HEK293 (cell line): ENCODE measurements around the gene DIP2C.

Source experiments
- CTCF ChIA-PET: fragments of 350-600 bp; formaldehyde crosslinking; extraction: SDS; loops from one replicate; lab custom pipeline; 2021; ENCODE audit warnings: antibody characterized with exemption; lab: Yijun Ruan, JAX
- POLR2A ChIA-PET: fragments of 300-600 bp; formaldehyde crosslinking; extraction: SDS; loops from one replicate; lab custom pipeline; 2020; ENCODE audit warnings: antibody characterized with exemption, inconsistent platforms; lab: Yijun Ruan, JAX
- H3K27ac ChIP-seq: fragments of 200-500 bp; sonication (Bioruptor generic); 2 replicates; pipeline ENCODE4 v1.5.1; 2014; ENCODE audit warnings: low read depth, low read length, control low read depth, inconsistent platforms; ENCODE audit errors: extremely low read depth
- H3K36me3 ChIP-seq, 2 experiments: fragments of 200-500 bp in 1 of 2; sonication (Bioruptor generic) in 1 of 2; 1 replicate in 1 of 2; 2 replicates in 1 of 2; pipeline ENCODE4 v1.5.1; 2014 to 2017; ENCODE audit warnings: inconsistent platforms in 2 of 2, low read length in 2 of 2; ENCODE audit not compliant: control insufficient read depth in 2 of 2, insufficient read depth in 1 of 2
- H3K4me1 ChIP-seq: fragments of 200-500 bp; sonication (Bioruptor generic); 2 replicates; pipeline ENCODE4 v1.5.1; 2014; ENCODE audit warnings: mild to moderate bottlenecking, low read length, inconsistent platforms; ENCODE audit not compliant: control insufficient read depth, insufficient read depth
- H3K4me3 ChIP-seq: 2 replicates; pipeline ENCODE4 v1.5.1; 2011; ENCODE audit warnings: low read depth, mild to moderate bottlenecking, control low read depth, low read length, moderate library complexity
- H3K9me3 ChIP-seq: fragments of 200-500 bp; sonication (Bioruptor generic); 2 replicates; pipeline ENCODE4 v1.5.1; 2014; ENCODE audit warnings: low read depth, low read length, inconsistent platforms; ENCODE audit not compliant: control insufficient read depth, insufficient read depth
- BCL11A ChIP-seq: fragments of 450-650 bp; formaldehyde crosslinking; IDR thresholded peaks from 2 replicates; pipeline ENCODE4 v1.5.1; 2016; ENCODE audit warnings: low read depth, missing biosample characterization, missing genetic modification characterization
- CTCF ChIP-seq: fragments of 450-650 bp; formaldehyde crosslinking; IDR thresholded peaks from 2 replicates; pipeline ENCODE4 v1.5.1; 2016; ENCODE audit warnings: missing biosample characterization, missing genetic modification characterization
- GLI2 ChIP-seq: fragments of 450-650 bp; formaldehyde crosslinking; IDR thresholded peaks from 2 replicates; pipeline ENCODE4; 2017; ENCODE audit warnings: missing biosample characterization, missing genetic modification characterization, low read depth, borderline replicate concordance
- GLI4 ChIP-seq: fragments of 450-650 bp; formaldehyde crosslinking; IDR thresholded peaks from 2 replicates; pipeline ENCODE4 v1.5.1; 2016; ENCODE audit warnings: missing biosample characterization, missing genetic modification characterization
- HOXA7 ChIP-seq: sonication (generic); formaldehyde crosslinking; IDR thresholded peaks from 2 replicates; pipeline ENCODE4 v1.8.1; 2022; ENCODE audit warnings: missing genetic modification reagents, borderline replicate concordance
- KLF1 ChIP-seq: fragments of 450-650 bp; formaldehyde crosslinking; IDR thresholded peaks from 2 replicates; pipeline ENCODE4 v1.5.1; 2016; ENCODE audit warnings: missing biosample characterization, missing genetic modification characterization
- MEIS1 ChIP-seq: sonication (generic); formaldehyde crosslinking; IDR thresholded peaks from 2 replicates; pipeline ENCODE4 v1.8.1; 2022; ENCODE audit warnings: missing genetic modification reagents, mild to moderate bottlenecking, borderline replicate concordance
- PRDM10 ChIP-seq: fragments of 450-650 bp; formaldehyde crosslinking; IDR thresholded peaks from 2 replicates; pipeline ENCODE4 v1.5.1; 2016; ENCODE audit warnings: missing biosample characterization, missing genetic modification characterization
- REPIN1 ChIP-seq: fragments of 450-650 bp; formaldehyde crosslinking; IDR thresholded peaks from 2 replicates; pipeline ENCODE4 v1.5.1; 2017; ENCODE audit warnings: missing biosample characterization, missing genetic modification characterization, low read depth
- SALL2 ChIP-seq: fragments of 450-650 bp; formaldehyde crosslinking; IDR thresholded peaks from 2 replicates; pipeline ENCODE4 v1.5.0; 2017; ENCODE audit warnings: missing biosample characterization, mild to moderate bottlenecking, missing genetic modification characterization, borderline replicate concordance
- ZBTB20 ChIP-seq: fragments of 450-650 bp; formaldehyde crosslinking; IDR thresholded peaks from 2 replicates; pipeline ENCODE4 v1.5.1; 2016; ENCODE audit warnings: missing biosample characterization, missing genetic modification characterization
- ZBTB7A ChIP-seq: fragments of 450-650 bp; formaldehyde crosslinking; IDR thresholded peaks from 2 replicates; pipeline ENCODE4 v1.5.1; 2016; ENCODE audit warnings: low read depth, missing biosample characterization, missing genetic modification characterization
- ZFHX2 ChIP-seq: fragments of 450-650 bp; formaldehyde crosslinking; conservative IDR thresholded peaks from 2 replicates; pipeline ENCODE4 v1.5.1; 2016; ENCODE audit warnings: missing biosample characterization, missing genetic modification characterization
- ZFP3 ChIP-seq: fragments of 450-650 bp; formaldehyde crosslinking; IDR thresholded peaks from 2 replicates; pipeline ENCODE4 v1.5.1; 2016; ENCODE audit warnings: low read depth, missing biosample characterization, missing genetic modification characterization
- ZNF140 ChIP-seq: fragments of 450-650 bp; formaldehyde crosslinking; IDR thresholded peaks from 2 replicates; pipeline ENCODE4 v1.5.1; 2016; ENCODE audit warnings: missing biosample characterization, missing genetic modification characterization
- ZNF16 ChIP-seq: fragments of 450-650 bp; formaldehyde crosslinking; IDR thresholded peaks from 2 replicates; pipeline ENCODE4 v1.5.1; 2016; ENCODE audit warnings: low read depth, missing biosample characterization, missing genetic modification characterization
- ZNF184 ChIP-seq: fragments of 450-650 bp; IDR thresholded peaks from 2 replicates; pipeline ENCODE4 v1.5.1; 2018; ENCODE audit warnings: missing biosample characterization, mild to moderate bottlenecking, missing genetic modification characterization
- ZNF211 ChIP-seq: fragments of 450-650 bp; formaldehyde crosslinking; IDR thresholded peaks from 2 replicates; pipeline ENCODE4 v1.5.1; 2016; ENCODE audit warnings: low read depth, missing biosample characterization, missing genetic modification characterization
- ZNF449 ChIP-seq: fragments of 450-650 bp; formaldehyde crosslinking; IDR thresholded peaks from 2 replicates; pipeline ENCODE4 v1.5.1; 2017; ENCODE audit warnings: missing biosample characterization, mild to moderate bottlenecking, missing genetic modification characterization, moderate library complexity
- ZNF488 ChIP-seq: fragments of 450-650 bp; formaldehyde crosslinking; IDR thresholded peaks from 2 replicates; pipeline ENCODE4 v1.5.1; 2016; ENCODE audit warnings: missing biosample characterization, missing genetic modification characterization
- ZNF530 ChIP-seq: fragments of 450-650 bp; formaldehyde crosslinking; IDR thresholded peaks from 2 replicates; pipeline ENCODE4 v1.5.1; 2016; ENCODE audit warnings: low read depth, missing biosample characterization, missing genetic modification characterization
- ZNF558 ChIP-seq: fragments of 450-650 bp; formaldehyde crosslinking; IDR thresholded peaks from 2 replicates; pipeline ENCODE4 v1.5.1; 2016; ENCODE audit warnings: missing biosample characterization, missing genetic modification characterization
- ZNF621 ChIP-seq: fragments of 450-650 bp; formaldehyde crosslinking; IDR thresholded peaks from 2 replicates; pipeline ENCODE4 v1.5.1; 2017; ENCODE audit warnings: missing biosample characterization, missing genetic modification characterization
- ZNF654 ChIP-seq: fragments of 450-650 bp; formaldehyde crosslinking; IDR thresholded peaks from 2 replicates; pipeline ENCODE4 v1.5.1; 2016; ENCODE audit warnings: low read depth, missing biosample characterization, missing genetic modification characterization
- ZNF660 ChIP-seq: fragments of 450-650 bp; IDR thresholded peaks from 2 replicates; pipeline ENCODE4 v1.5.1; 2018; ENCODE audit warnings: missing biosample characterization, mild to moderate bottlenecking, missing genetic modification characterization

The DIP2C gene

GRCh38 chr10:568848-569247, 120.6 kb downstream of the DIP2C start:
- Histone ChIP-seq H3K36me3 (no peaks in the 10 kb centered on the region), H3K27ac (no peak overlapping the region), H3K9me3 (no peaks in the 10 kb centered on the region), H3K4me3 (no peak overlapping the region), H3K4me1 (no peaks in the 10 kb centered on the region)
- CTCF ChIA-PET, result no interaction called here
- POLR2A ChIA-PET, result interaction anchor here (0.8 kb wide), 1 partner anchor 10 kb away, joined by 3 read pairs; no protein-coding TSS in a partner anchor
- TF ChIP-seq ZNF211 (tag by site-specific recombination) (no peak), ZNF16 (no peak), ZBTB20 (tag by site-specific recombination) (no peak), KLF1 (no peak), GLI2 (tag by site-specific recombination) (no peak), ZNF558 (tag by site-specific recombination) (no peak), PRDM10 (tag by site-specific recombination) (no peak), SALL2 (no peak), ZNF449 (tag by site-specific recombination) (no peak), CTCF (tag by site-specific recombination) (no peak), ZNF140 (tag by site-specific recombination) (no peak), HOXA7 (CRISPR knock-in tag) (no peak), REPIN1 (tag by site-specific recombination) (no peak), BCL11A (tag by site-specific recombination) (no peak), ZNF488 (no peak), ZNF660 (tag by site-specific recombination) (no peak)

- ChIA-PET POLR2A (interaction anchor here (0.7 kb wide), 1 partner anchor 110 kb away, joined by 5 read pairs; no protein-coding TSS in a partner anchor), CTCF (interaction anchor here (0.7 kb wide), 1 partner anchor 28 kb away, joined by 3 read pairs; no protein-coding TSS in a partner anchor)
- no peak overlapping the region for H3K4me3 ChIP-seq
- no peaks in the 10 kb centered on the region for H3K9me3 ChIP-seq
- H3K36me3 ChIP-seq, result no peaks in the 10 kb centered on the region
- no peak overlapping the region for H3K27ac ChIP-seq
- TF ChIP-seq ZBTB7A (tag by site-specific recombination) (no peak), ZFHX2 (tag by site-specific recombination) (no peak), ZNF184 (tag by site-specific recombination) (no peak), ZNF654 (tag by site-specific recombination) (no peak), ZFP3 (tag by site-specific recombination) (no peak), MEIS1 (no peak), ZNF530 (tag by site-specific recombination) (no peak), ZNF621 (tag by site-specific recombination) (no peak), GLI4 (no peak)
- H3K4me1 ChIP-seq, result no peaks in the 10 kb centered on the region
Measured at GRCh38 chr10:567869-568268, 121.6 kb downstream of the DIP2C start.
